Measurements from ENCODE around the gene CHN1. TPM values are rescaled to one million over a fixed set of nuclear protein-coding genes. Genes with fewer than 3 reads are reported as not detected.

CHN1 gene
- total RNA-seq, 4 donors from 2014 or later = 7.8 to 9.7 (median 9.4) TPM

- H3K27me3 ChIP-seq = no peaks in the 10 kb centered on the region
- 96 to 97% methylated on average over 1 of the region's 1 CpG for WGBS, 2 donors
- TF ChIP-seq CTCF (IDR thresholded peaks at IDR 0.05) (no peak), POLR2A (IDR thresholded peaks at IDR 0.05) (no peak)
- no peaks in the 10 kb centered on the region for H3K4me1 ChIP-seq
- H3K36me3 ChIP-seq = no peaks in the 10 kb centered on the region
- no peak overlapping the region for H3K27ac ChIP-seq
- DNase-seq = no peak
- intact Hi-C loops (cut with DNase I) = no loop called here
- H3K4me3 ChIP-seq (replicated peaks in 1 of 3) = no peak overlapping the region
- no peaks in the 10 kb centered on the region for H3K9me3 ChIP-seq
These were observed 206.4 kb downstream of the CHN1 start for GRCh38 chr2:174798801-174799200.

GRCh38 chr2:174797781-174798276, 207.4 kb downstream of the CHN1 start:
- H3K27me3 ChIP-seq = no peaks in the 10 kb centered on the region
- no peaks in the 10 kb centered on the region for H3K9me3 ChIP-seq
- H3K36me3 ChIP-seq = no peaks in the 10 kb centered on the region
- DNase-seq = no peak
- TF ChIP-seq CTCF (IDR thresholded peaks at IDR 0.05) = no peak
- TF ChIP-seq POLR2A (IDR thresholded peaks at IDR 0.05) = no peak
- no peaks in the 10 kb centered on the region for H3K4me1 ChIP-seq
- no peak overlapping the region for H3K4me3 ChIP-seq (replicated peaks in 1 of 3)
- intact Hi-C loops (cut with DNase I) = no loop called here
- no peak overlapping the region for H3K27ac ChIP-seq
- 80 to 90% methylated on average over 1 of the region's 1 CpG for WGBS, 2 donors

- Histone ChIP-seq H3K27me3 (no peaks in the 10 kb centered on the region), H3K27ac (no peak overlapping the region), H3K36me3 (no peaks in the 10 kb centered on the region), H3K4me3 (replicated peaks in 1 of 3) (no peak overlapping the region), H3K4me1 (no peaks in the 10 kb centered on the region), H3K9me3 (no peaks in the 10 kb centered on the region)
- intact Hi-C loops (cut with DNase I) = no loop called here
- no peak for TF ChIP-seq POLR2A (IDR thresholded peaks at IDR 0.05)
- no peak for DNase-seq
These were observed 208.8 kb downstream of the CHN1 start for GRCh38 chr2:174796319-174796771.

- H3K9me3 ChIP-seq = no peaks in the 10 kb centered on the region
- DNase-seq = no peak
- no peaks in the 10 kb centered on the region for H3K36me3 ChIP-seq
- H3K27ac ChIP-seq = no peak overlapping the region
- no peaks in the 10 kb centered on the region for H3K27me3 ChIP-seq
- intact Hi-C loops (cut with DNase I) = no loop called here
- H3K4me1 ChIP-seq = no peaks in the 10 kb centered on the region
- no peak for TF ChIP-seq POLR2A (IDR thresholded peaks at IDR 0.05)
- TF ChIP-seq CTCF (IDR thresholded peaks at IDR 0.05) = no peak
- H3K4me3 ChIP-seq (replicated peaks in 1 of 3) = no peak overlapping the region
- 84 to 90% methylated on average over 3 of the region's 3 CpGs for WGBS, 2 donors
These were observed 210.3 kb downstream of the CHN1 start for GRCh38 chr2:174794851-174795374.

GRCh38 chr2:174792309-174793025, 212.7 kb downstream of the CHN1 start:
- TF ChIP-seq POLR2A (IDR thresholded peaks at IDR 0.05) = no peak
- no peak for TF ChIP-seq CTCF (IDR thresholded peaks at IDR 0.05)
- no peaks in the 10 kb centered on the region for H3K4me1 ChIP-seq
- intact Hi-C loops (cut with DNase I) = no loop called here
- H3K27ac ChIP-seq = no peak overlapping the region
- no peaks in the 10 kb centered on the region for H3K36me3 ChIP-seq
- no peaks in the 10 kb centered on the region for H3K27me3 ChIP-seq
- no peak for DNase-seq
- no peak overlapping the region for H3K4me3 ChIP-seq (replicated peaks in 1 of 3)
- H3K9me3 ChIP-seq = no peaks in the 10 kb centered on the region
- whole genome bisulfite sequencing, 2 donors = 73% methylated on average over 7 of the region's 7 CpGs

All from thyroid gland (tissue), 4 donors.